Measurements from ENCODE around the gene LRRC8B. TPM values are rescaled to one million over a fixed set of nuclear protein-coding genes. Genes with fewer than 3 reads are reported as not detected.

The LRRC8B gene
- total RNA-seq, 1 experiment from 2014 or later = 24.2 TPM

GRCh38 chr1:89557956-89558355 lies 33.3 kb downstream of the LRRC8B start (continued):
- TF ChIP-seq PRDM15 (CRISPR knock-in tag; IDR thresholded peaks at IDR 0.05) = no peak
- TF ChIP-seq JAZF1 (CRISPR knock-in tag; IDR thresholded peaks at IDR 0.05) = no peak
- no peak for TF ChIP-seq ELF4 (CRISPR knock-in tag; IDR thresholded peaks at IDR 0.05; ENCODE audit: low read depth)
- TF ChIP-seq EMX1 (CRISPR knock-in tag; IDR thresholded peaks at IDR 0.05) = no peak

- no peak overlapping the region for H3K27ac Mint-ChIP-seq
- ChIA-PET POLR2A (no interaction called here), CTCF (interaction anchor here (1.5 kb wide), 1 partner anchor 199 kb away, joined by 5 read pairs; no protein-coding TSS in a partner anchor)
- ATAC-seq (no peak), DNase-seq (ENCODE audit: low spot score) (no peak)
- no peaks in the 10 kb centered on the region for H3K27me3 Mint-ChIP-seq (ENCODE audit: low read depth)
- no peak overlapping the region for H3K4me3 Mint-ChIP-seq
- TF ChIP-seq E2F4 (CRISPR knock-in tag; IDR thresholded peaks at IDR 0.05; ENCODE audit: borderline replicate concordance, low read depth) = no peak
- no peak for TF ChIP-seq USF1 (CRISPR knock-in tag; IDR thresholded peaks at IDR 0.05)
- no peak for TF ChIP-seq TCF7 (CRISPR knock-in tag; IDR thresholded peaks at IDR 0.05; ENCODE audit: low read depth)
- TF ChIP-seq JAZF1 (CRISPR knock-in tag; IDR thresholded peaks at IDR 0.05) = no peak
- no peak for TF ChIP-seq TP53 (CRISPR knock-in tag; IDR thresholded peaks at IDR 0.05)
- no peak for TF ChIP-seq MAX (CRISPR knock-in tag; IDR thresholded peaks at IDR 0.05)
- TF ChIP-seq FOXP4 (CRISPR knock-in tag; IDR thresholded peaks at IDR 0.05) = no peak
- TF ChIP-seq MYBL2 (CRISPR knock-in tag; IDR thresholded peaks at IDR 0.05) = no peak
- TF ChIP-seq CBFB (CRISPR knock-in tag; IDR thresholded peaks at IDR 0.05; ENCODE audit: low read depth) = no peak
- TF ChIP-seq MXD4 (CRISPR knock-in tag; IDR thresholded peaks at IDR 0.05; ENCODE audit: borderline replicate concordance) = no peak
- no peak for TF ChIP-seq SP1 (CRISPR knock-in tag; conservative IDR thresholded peaks at IDR 0.05)
- TF ChIP-seq NFYB (CRISPR knock-in tag; conservative IDR thresholded peaks at IDR 0.05; ENCODE audit: low read depth) = no peak
- no peak for TF ChIP-seq HMGA2 (CRISPR knock-in tag; IDR thresholded peaks at IDR 0.05)
- TF ChIP-seq CREM (CRISPR knock-in tag; IDR thresholded peaks at IDR 0.05) = no peak
- TF ChIP-seq ATF2 (CRISPR knock-in tag; IDR thresholded peaks at IDR 0.05; ENCODE audit: borderline replicate concordance, low read depth) = no peak
- no peak for TF ChIP-seq NFATC4 (CRISPR knock-in tag; IDR thresholded peaks at IDR 0.05)
- TF ChIP-seq ZNF317 (CRISPR knock-in tag; IDR thresholded peaks at IDR 0.05; ENCODE audit: borderline replicate concordance, low read depth) = no peak
- peaks cover 5% of the 10 kb centered on the region for H3K9me3 Mint-ChIP-seq
- H3K4me1 Mint-ChIP-seq = peaks cover 57% of the 10 kb centered on the region
- peaks cover 12% of the 10 kb centered on the region for H3K36me3 Mint-ChIP-seq
These were observed 39.5 kb downstream of the LRRC8B start for GRCh38 chr1:89563957-89564604.

Measured in WTC11 (cell line).